Astrocyte (in vitro differentiated cells and primary cell): ENCODE results near the gene SPON1. TPM values are rescaled to one million over a fixed set of nuclear protein-coding genes. Genes with fewer than 3 reads are reported as not detected.
"Not testable (repeated sequence)": the region's sequence is repeated elsewhere in the genome, so short reads cannot be mapped to it uniquely, and the experiment has no call there.

Experiments used
- DNase-seq: peaks from one replicate; pipeline ENCODE4 v3.0.0-alpha.2; 2010; ENCODE audit warnings: low read depth
- FAIRE-seq: peaks from 2 replicates; lab custom pipeline; 2011; peaks lifted over from hg19 to GRCh38; lab: Jason Lieb, UNC
- H2AFZ ChIP-seq: 2 replicates; pipeline ENCODE4 v1.6.0; 2012; ENCODE audit warnings: low read depth, low read length, inconsistent platforms
- H3K27ac ChIP-seq: 2 replicates; pipeline ENCODE4 v1.5.1; 2011; ENCODE audit warnings: low read depth, low read length, inconsistent platforms
- H3K27me3 ChIP-seq: 2 replicates; pipeline ENCODE4 v1.6.0; 2011; ENCODE audit warnings: low read length, inconsistent platforms; ENCODE audit not compliant: insufficient read depth
- H3K36me3 ChIP-seq: 2 replicates; pipeline ENCODE4 v1.5.1; 2011; ENCODE audit warnings: low read length, inconsistent platforms; ENCODE audit not compliant: insufficient read depth
- H3K4me1 ChIP-seq: 2 replicates; pipeline ENCODE4 v1.5.1; 2011; ENCODE audit warnings: low read length, inconsistent platforms; ENCODE audit not compliant: insufficient read depth
- H3K4me2 ChIP-seq: 2 replicates; pipeline ENCODE4 v1.6.0; 2012; ENCODE audit warnings: low read length, inconsistent platforms
- H3K4me3 ChIP-seq: 2 replicates; pipeline ENCODE4 v1.5.1; 2011; ENCODE audit warnings: low read depth, mild to moderate bottlenecking, low read length, inconsistent platforms; ENCODE audit not compliant: insufficient read depth
- H3K79me2 ChIP-seq: 2 replicates; pipeline ENCODE4 v1.6.0; 2012; ENCODE audit warnings: mild to moderate bottlenecking, low read length, inconsistent platforms; ENCODE audit not compliant: insufficient read depth
- H3K9ac ChIP-seq: 2 replicates; pipeline ENCODE4 v1.6.0; 2012; ENCODE audit warnings: mild to moderate bottlenecking, low read length, inconsistent platforms
- H3K9me3 ChIP-seq: 2 replicates; pipeline ENCODE4 v1.5.1; 2012; ENCODE audit warnings: low read depth, mild to moderate bottlenecking, low read length, inconsistent platforms; ENCODE audit not compliant: insufficient read depth
- H4K20me1 ChIP-seq: 2 replicates; pipeline ENCODE4 v1.6.0; 2012; ENCODE audit warnings: low read length, inconsistent platforms; ENCODE audit not compliant: insufficient read depth
- H3K27ac Mint-ChIP-seq: one replicate; pipeline ENCODE4 v1.8.0; 2021; ENCODE audit warnings: mild to moderate bottlenecking, mixed read lengths; ENCODE audit not compliant: unreplicated experiment
- H3K27me3 Mint-ChIP-seq: one replicate; pipeline ENCODE4 v1.8.0; 2021; ENCODE audit warnings: low read depth, mixed read lengths; ENCODE audit not compliant: unreplicated experiment
- H3K36me3 Mint-ChIP-seq: one replicate; pipeline ENCODE4 v1.8.0; 2021; ENCODE audit warnings: low read depth, mixed read lengths; ENCODE audit not compliant: unreplicated experiment
- H3K4me1 Mint-ChIP-seq: one replicate; pipeline ENCODE4 v1.8.0; 2021; ENCODE audit warnings: low read depth, mixed read lengths; ENCODE audit not compliant: unreplicated experiment
- H3K4me3 Mint-ChIP-seq: one replicate; pipeline ENCODE4 v1.8.0; 2021; ENCODE audit warnings: mild to moderate bottlenecking, moderate library complexity, mixed read lengths; ENCODE audit not compliant: unreplicated experiment
- H3K9me3 Mint-ChIP-seq: one replicate; pipeline ENCODE4 v1.8.0; 2021; ENCODE audit warnings: mild to moderate bottlenecking, mixed read lengths; ENCODE audit not compliant: unreplicated experiment
- EZH2 ChIP-seq: IDR thresholded peaks from 2 replicates; pipeline ENCODE4 v1.6.1; 2012; ENCODE audit warnings: mild to moderate bottlenecking, low read length, inconsistent platforms; ENCODE audit not compliant: insufficient read depth
- total RNA-seq: library from RNA; stranded (reverse); gene quantifications from 2 replicates; pipeline ENCODE4 v1.2.1, GENCODE V29; 2021
- TF ChIP-seq, protein P1 (sequence below): IDR thresholded peaks from 2 replicates; pipeline ENCODE4 v1.5.1; 2011; ENCODE audit warnings: low read depth, mild to moderate bottlenecking, inconsistent platforms, low read length, moderate library complexity; ENCODE audit not compliant: insufficient read depth

SPON1 gene
- total RNA-seq, 1 donor from 2014 or later: 2.0 TPM

DNA sequence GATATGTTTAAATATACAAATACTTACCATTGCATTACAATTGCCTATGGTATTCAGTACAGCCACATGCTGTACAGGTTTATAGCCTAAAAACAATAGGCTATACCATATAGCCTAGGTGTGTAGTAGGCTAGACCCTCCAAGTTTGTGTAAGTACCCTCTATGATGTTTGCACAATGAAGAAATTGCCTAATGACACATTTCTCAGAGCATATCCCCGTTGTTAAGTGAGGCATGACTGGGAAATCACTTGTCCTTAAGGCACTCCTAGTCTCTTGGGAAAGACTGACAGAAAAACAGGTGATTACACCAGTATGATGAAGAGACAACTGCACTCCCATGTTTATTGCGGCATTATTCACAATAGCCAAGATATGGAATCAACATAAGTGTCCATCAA lies 187.2 kb downstream of the SPON1 start:
- H4K20me1 ChIP-seq: no peaks in the 10 kb centered on the region
- H3K4me3 Mint-ChIP-seq: no peak overlapping the region
- no peaks in the 10 kb centered on the region for H3K27me3 Mint-ChIP-seq
- no peaks in the 10 kb centered on the region for H3K4me1 ChIP-seq
- no peak overlapping the region for H3K27ac Mint-ChIP-seq
- no peak for FAIRE-seq
- H3K9me3 Mint-ChIP-seq: peaks cover 10% of the 10 kb centered on the region
- TF ChIP-seq EZH2: no peak
- TF ChIP-seq, protein P1, sequence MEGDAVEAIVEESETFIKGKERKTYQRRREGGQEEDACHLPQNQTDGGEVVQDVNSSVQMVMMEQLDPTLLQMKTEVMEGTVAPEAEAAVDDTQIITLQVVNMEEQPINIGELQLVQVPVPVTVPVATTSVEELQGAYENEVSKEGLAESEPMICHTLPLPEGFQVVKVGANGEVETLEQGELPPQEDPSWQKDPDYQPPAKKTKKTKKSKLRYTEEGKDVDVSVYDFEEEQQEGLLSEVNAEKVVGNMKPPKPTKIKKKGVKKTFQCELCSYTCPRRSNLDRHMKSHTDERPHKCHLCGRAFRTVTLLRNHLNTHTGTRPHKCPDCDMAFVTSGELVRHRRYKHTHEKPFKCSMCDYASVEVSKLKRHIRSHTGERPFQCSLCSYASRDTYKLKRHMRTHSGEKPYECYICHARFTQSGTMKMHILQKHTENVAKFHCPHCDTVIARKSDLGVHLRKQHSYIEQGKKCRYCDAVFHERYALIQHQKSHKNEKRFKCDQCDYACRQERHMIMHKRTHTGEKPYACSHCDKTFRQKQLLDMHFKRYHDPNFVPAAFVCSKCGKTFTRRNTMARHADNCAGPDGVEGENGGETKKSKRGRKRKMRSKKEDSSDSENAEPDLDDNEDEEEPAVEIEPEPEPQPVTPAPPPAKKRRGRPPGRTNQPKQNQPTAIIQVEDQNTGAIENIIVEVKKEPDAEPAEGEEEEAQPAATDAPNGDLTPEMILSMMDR: no peak
- H3K9me3 ChIP-seq: peaks cover 8% of the 10 kb centered on the region
- no peak for DNase-seq
- H3K36me3 Mint-ChIP-seq: no peaks in the 10 kb centered on the region
- H3K79me2 ChIP-seq: no peaks in the 10 kb centered on the region
- no peak overlapping the region for H3K27ac ChIP-seq
- H3K36me3 ChIP-seq: no peaks in the 10 kb centered on the region
- no peak overlapping the region for H2AFZ ChIP-seq
- no peak overlapping the region for H3K4me3 ChIP-seq
- no peak overlapping the region for H3K9ac ChIP-seq
- no peak overlapping the region for H3K4me2 ChIP-seq
- H3K27me3 ChIP-seq: peaks cover 4% of the 10 kb centered on the region
- H3K4me1 Mint-ChIP-seq: no peaks in the 10 kb centered on the region

GRCh38 chr11:14150878-14151277 lies 188.4 kb downstream of the SPON1 start:
- no peak overlapping the region for H3K9ac ChIP-seq
- no peaks in the 10 kb centered on the region for H3K36me3 ChIP-seq
- H3K4me2 ChIP-seq: no peak overlapping the region
- peaks cover 13% of the 10 kb centered on the region for H3K9me3 Mint-ChIP-seq
- H3K4me1 Mint-ChIP-seq: no peaks in the 10 kb centered on the region
- no peak overlapping the region for H3K4me3 ChIP-seq
- H2AFZ ChIP-seq: no peak overlapping the region
- H3K9me3 ChIP-seq: peaks cover 8% of the 10 kb centered on the region
- no peak for DNase-seq
- H3K79me2 ChIP-seq: no peaks in the 10 kb centered on the region
- no peak overlapping the region for H3K27ac ChIP-seq
- no peak for TF ChIP-seq EZH2
- TF ChIP-seq, protein P1: no peak
- FAIRE-seq: no peak
- no peaks in the 10 kb centered on the region for H3K27me3 Mint-ChIP-seq
- no peak overlapping the region for H3K27ac Mint-ChIP-seq
- H3K4me1 ChIP-seq: no peaks in the 10 kb centered on the region
- no peak overlapping the region for H3K4me3 Mint-ChIP-seq
- H3K36me3 Mint-ChIP-seq: no peaks in the 10 kb centered on the region
- H4K20me1 ChIP-seq: no peaks in the 10 kb centered on the region
- H3K27me3 ChIP-seq: peaks cover 4% of the 10 kb centered on the region

DNA sequence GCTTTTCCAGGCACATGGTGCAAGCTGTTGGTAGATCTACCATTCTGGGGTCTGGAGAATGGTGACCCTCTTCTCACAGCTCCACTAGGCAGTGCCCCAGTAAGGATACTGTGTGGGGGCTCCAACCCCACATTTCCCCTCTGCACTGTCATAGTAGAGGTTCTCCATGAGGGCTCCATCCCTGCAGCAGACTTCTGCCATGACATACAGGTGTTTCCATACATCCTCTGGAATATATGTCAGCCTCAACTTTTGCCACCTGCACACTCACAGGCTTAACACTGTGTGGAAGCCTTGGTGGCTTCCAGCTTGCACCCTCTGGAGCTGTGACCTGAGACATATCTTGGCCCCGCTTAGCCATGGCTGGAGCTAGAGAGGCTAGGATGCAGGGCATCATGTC lies 191.6 kb downstream of the SPON1 start:
- not testable (repeated sequence) for DNase-seq, H3K27ac ChIP-seq, H2AFZ ChIP-seq, H3K36me3 ChIP-seq, H4K20me1 ChIP-seq, H3K27me3 ChIP-seq, H3K4me1 ChIP-seq, H3K9me3 ChIP-seq, H3K79me2 ChIP-seq, H3K4me3 ChIP-seq, H3K4me1 Mint-ChIP-seq, H3K4me3 Mint-ChIP-seq, H3K4me2 ChIP-seq, H3K27me3 Mint-ChIP-seq, H3K27ac Mint-ChIP-seq, H3K9ac ChIP-seq, H3K36me3 Mint-ChIP-seq, FAIRE-seq
- peaks cover 18% of the 10 kb centered on the region for H3K9me3 Mint-ChIP-seq
